ENCODE measurements around the gene VWA3B. TPM values are rescaled to one million over a fixed set of nuclear protein-coding genes. Genes with fewer than 3 reads are reported as not detected.
A peak's percentile ranks its signal among the peaks of the same experiment; 100 is the strongest.

Gene VWA3B
- total and polyA plus RNA-seq, 12 donors: 0.06 to 1.4 (median 0.62) TPM; not detected in 1

DNA sequence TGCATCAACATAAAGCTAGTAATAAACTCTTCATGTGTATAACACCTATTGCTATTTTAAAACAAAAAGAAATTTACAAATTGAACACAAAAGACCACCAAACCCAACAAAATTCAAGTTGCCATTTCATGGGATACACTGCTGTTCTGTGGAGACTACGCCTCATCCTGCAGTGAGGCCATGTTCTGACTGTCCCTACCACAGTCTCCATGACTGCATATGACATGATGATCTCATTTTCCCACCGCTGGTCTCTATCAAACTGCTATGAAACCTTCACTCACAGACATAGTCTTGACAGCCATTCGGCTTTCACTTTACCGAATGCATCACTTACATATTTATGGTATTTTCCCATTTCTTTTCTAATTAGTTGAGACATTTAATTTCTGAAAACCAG is 21.2 kb upstream of the VWA3B start:
- no peak overlapping the region for H3K27ac ChIP-seq
- no peaks in the 10 kb centered on the region for H3K4me1 ChIP-seq
- intact Hi-C loops (cut with DNase I): no loop called here
- no peaks in the 10 kb centered on the region for H3K36me3 ChIP-seq
- no peak overlapping the region for H3K4me3 ChIP-seq
- WGBS, 2 donors: 91 to 94% methylated on average over 4 of the region's 4 CpGs
- no peak for DNase-seq
- TF ChIP-seq, protein P1, sequence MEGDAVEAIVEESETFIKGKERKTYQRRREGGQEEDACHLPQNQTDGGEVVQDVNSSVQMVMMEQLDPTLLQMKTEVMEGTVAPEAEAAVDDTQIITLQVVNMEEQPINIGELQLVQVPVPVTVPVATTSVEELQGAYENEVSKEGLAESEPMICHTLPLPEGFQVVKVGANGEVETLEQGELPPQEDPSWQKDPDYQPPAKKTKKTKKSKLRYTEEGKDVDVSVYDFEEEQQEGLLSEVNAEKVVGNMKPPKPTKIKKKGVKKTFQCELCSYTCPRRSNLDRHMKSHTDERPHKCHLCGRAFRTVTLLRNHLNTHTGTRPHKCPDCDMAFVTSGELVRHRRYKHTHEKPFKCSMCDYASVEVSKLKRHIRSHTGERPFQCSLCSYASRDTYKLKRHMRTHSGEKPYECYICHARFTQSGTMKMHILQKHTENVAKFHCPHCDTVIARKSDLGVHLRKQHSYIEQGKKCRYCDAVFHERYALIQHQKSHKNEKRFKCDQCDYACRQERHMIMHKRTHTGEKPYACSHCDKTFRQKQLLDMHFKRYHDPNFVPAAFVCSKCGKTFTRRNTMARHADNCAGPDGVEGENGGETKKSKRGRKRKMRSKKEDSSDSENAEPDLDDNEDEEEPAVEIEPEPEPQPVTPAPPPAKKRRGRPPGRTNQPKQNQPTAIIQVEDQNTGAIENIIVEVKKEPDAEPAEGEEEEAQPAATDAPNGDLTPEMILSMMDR (IDR thresholded peaks at IDR 0.05): no peak
- peaks cover 0 to 3% (median 0%) of the 10 kb centered on the region in 7 donors for H3K27me3 ChIP-seq
- no peak for ATAC-seq
- peaks cover 0 to 4% (median 0%) of the 10 kb centered on the region in 11 donors for H3K9me3 ChIP-seq

DNA sequence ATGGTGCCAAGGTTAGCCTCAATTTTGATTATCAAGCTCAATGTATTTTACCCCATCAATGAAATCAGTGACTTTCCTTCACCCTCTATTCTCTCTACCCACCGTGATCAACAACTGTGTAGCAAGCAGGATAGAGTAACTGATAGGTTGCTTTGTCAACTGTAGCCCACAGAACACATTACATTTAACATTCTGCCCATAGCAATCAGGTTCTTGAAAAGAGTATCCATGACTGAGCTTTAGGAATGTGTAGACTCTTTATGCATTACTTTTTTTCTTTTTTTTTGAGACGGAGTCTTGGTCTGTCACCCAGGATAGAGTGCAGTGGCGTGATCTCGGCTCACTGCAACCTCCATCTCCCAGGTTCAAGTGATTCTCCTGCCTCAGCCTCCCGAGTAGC is 19.8 kb upstream of the VWA3B start:
- ATAC-seq (no peak), DNase-seq (no peak)
- WGBS, 2 donors: 92 to 94% methylated on average over 5 of the region's 5 CpGs
- no peaks in the 10 kb centered on the region for H3K36me3 ChIP-seq
- H3K4me1 ChIP-seq: no peaks in the 10 kb centered on the region
- H3K27ac ChIP-seq: no peak overlapping the region
- H3K9me3 ChIP-seq: peaks cover 0 to 2% (median 0%) of the 10 kb centered on the region in 11 donors
- intact Hi-C loops (cut with DNase I): no loop called here
- H3K27me3 ChIP-seq: peaks cover 0 to 4% (median 0%) of the 10 kb centered on the region in 7 donors
- no peak overlapping the region for H3K4me3 ChIP-seq
- TF ChIP-seq, protein P1 (IDR thresholded peaks at IDR 0.05): no peak

DNA sequence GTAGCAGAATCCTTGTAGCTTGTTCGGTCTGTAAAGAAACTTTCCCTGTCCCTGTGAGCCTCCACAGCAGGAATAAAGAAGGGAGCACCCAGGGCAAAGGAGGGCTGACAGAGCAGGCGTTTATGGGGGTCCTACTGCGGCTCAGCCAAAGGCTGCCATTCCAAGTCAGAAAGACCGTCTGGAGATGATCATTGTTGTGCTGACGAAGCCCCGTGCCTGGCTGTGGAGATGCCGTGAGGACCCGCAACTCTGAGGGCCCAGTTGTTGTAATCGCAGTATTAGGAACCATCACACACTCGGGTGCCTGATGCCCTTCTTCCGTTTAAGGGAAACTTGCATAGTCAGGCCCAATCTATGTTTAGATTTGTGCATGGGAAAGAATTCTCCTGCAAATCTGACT is 16.9 kb upstream of the VWA3B start:
- Histone ChIP-seq H3K4me1 (no peaks in the 10 kb centered on the region), H3K4me3 (no peak overlapping the region), H3K27ac (peak overlapping the region in 1 of 10 donors; percentile 22), H3K9me3 (peaks cover 0 to 9% (median 0%) of the 10 kb centered on the region in 11 donors), H3K36me3 (no peaks in the 10 kb centered on the region), H3K27me3 (peaks cover 0 to 4% (median 0%) of the 10 kb centered on the region in 7 donors)
- DNase-seq (no peak), ATAC-seq (peak in 1 of 8 donors; percentile 44)
- WGBS, 2 donors: 73 to 75% methylated on average over 11 of the region's 11 CpGs
- TF ChIP-seq, protein P1 (IDR thresholded peaks at IDR 0.05): no peak
- intact Hi-C loops (cut with DNase I): loop anchor here in 2 of 10 donors (5.0 kb wide), 2 partner anchors 143 to 1117 kb away; no protein-coding TSS in a partner anchor

DNA sequence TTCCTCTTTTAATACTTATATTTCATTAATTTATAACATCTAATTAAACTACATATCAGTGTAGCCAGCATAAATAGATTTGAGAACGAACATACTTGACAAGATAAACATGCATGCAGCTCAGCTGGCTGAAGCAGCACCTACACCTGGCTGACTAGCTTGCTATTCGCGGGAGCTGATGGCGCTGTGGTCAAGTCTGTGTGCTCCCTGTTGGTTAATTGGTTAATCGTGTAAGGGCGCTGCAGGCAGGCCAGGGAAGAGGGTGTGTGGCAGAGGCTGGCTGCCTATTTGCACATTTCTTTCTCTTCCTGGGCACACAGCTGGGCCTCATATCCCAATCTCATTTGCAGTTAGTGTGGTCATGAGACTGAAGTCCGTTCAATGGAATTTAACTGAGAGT is 14.5 kb upstream of the VWA3B start:
- intact Hi-C loops (cut with DNase I): loop anchor here in 2 of 10 donors (5.0 kb wide), 2 partner anchors 145 to 1115 kb away; no protein-coding TSS in a partner anchor
- no peaks in the 10 kb centered on the region for H3K36me3 ChIP-seq
- TF ChIP-seq, protein P1 (IDR thresholded peaks at IDR 0.05): no peak
- no peaks in the 10 kb centered on the region for H3K4me1 ChIP-seq
- peaks cover 0 to 9% (median 0%) of the 10 kb centered on the region in 11 donors for H3K9me3 ChIP-seq
- H3K27ac ChIP-seq: no peak overlapping the region
- no peak for DNase-seq
- ATAC-seq: no peak
- no peak overlapping the region for H3K4me3 ChIP-seq
- H3K27me3 ChIP-seq: peaks cover 0 to 4% (median 0%) of the 10 kb centered on the region in 7 donors
- WGBS, 2 donors: 75 to 76% methylated on average over 7 of the region's 7 CpGs

Measured in heart right ventricle (tissue), 16 donors.